GM12801 (cell line): ENCODE data around the gene GLG1.

Source experiments
- CTCF ChIP-seq: IDR thresholded peaks from one replicate; pipeline ENCODE4 v1.5.1; 2011; ENCODE audit warnings: control low read depth; ENCODE audit not compliant: insufficient read length; ENCODE audit errors: extremely low read depth

GLG1 gene

DNA sequence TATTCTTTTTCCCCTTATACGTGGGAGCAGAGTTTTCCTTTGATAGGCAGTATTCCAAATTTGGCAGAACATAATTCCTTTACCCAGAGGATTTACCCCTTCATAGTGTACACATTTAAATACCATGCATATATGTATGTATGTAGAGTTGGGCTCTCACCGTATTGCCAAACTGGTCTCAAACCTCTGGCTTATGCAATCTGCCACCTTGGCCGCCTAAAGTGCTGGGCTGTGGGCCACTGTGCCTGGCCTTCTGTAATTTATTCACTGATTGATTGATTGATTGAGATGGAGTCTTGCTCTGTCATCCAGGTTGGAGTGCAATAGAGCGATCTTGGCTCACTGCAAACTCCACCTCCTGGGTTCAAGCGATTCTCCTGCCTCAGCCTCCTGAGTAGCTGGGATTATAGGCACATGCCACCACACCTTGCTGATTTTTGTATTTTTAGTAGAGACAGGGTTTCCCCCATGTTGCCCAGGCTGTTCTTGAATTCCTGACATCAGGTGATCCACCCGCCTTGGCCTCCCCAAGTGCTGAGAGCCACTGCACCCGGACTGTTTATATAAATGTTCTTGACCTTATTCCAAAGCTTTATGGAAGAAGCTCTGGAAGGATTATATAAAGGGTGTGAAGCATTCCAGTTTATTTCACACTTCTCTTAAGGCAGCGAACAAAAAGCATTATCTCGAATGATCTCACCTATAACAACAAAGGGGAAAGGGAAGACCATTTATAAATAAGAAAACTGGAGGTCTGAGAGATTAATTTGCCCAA, 14.9 kb downstream of the GLG1 start:
- no peak for TF ChIP-seq CTCF

DNA sequence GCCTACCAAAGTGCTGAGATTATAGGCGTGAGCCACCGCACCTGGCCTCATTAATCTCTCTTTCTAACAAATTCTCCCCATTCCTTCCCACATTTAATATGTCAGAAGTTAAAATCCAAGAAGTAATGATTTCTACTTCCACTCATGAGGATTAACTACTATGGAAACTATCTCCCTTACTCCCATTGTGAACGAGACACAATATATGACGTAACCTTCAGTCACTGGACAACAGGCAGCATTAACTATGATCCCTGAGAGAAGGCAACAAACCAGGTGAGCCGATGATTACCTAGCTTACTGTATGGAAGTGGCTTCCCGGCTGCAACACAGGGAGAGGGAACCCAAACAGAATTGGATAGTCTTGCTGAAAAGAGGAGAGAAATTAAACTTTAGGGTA, 20.0 kb downstream of the GLG1 start:
- no peak for TF ChIP-seq CTCF

DNA sequence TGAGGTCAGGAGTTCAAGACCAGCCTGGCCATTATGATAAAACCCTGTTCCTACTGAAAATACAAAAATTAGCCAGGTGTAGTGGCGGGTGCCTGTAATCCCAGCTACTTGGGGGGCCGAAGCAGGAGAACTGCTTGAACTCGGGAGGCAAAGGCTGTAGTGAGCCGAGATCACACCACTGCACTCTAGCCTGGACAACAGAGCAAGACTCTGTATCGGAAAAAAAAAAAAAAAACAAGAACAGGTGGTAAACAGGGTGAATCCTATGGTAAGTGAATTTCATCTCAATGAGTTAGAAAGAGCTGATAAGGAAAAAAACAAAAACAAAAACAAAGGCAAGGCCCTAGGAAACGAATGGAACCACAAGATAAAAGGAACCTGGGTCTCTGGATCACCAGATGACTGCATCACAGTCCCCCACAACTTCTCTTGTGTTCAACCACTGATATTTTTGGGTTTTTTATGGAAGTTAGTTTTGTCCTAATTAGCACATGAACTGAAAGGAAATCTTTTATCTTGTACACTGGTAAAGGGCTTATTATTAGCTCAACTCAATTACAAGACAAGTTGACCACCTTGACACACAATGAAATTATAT, 21.0 kb downstream of the GLG1 start:
- no peak for TF ChIP-seq CTCF

GRCh38 chr16:74583926-74584666, 22.8 kb downstream of the GLG1 start:
- no peak for TF ChIP-seq CTCF

GRCh38 chr16:74582970-74583369, 23.9 kb downstream of the GLG1 start:
- TF ChIP-seq CTCF = no peak

DNA sequence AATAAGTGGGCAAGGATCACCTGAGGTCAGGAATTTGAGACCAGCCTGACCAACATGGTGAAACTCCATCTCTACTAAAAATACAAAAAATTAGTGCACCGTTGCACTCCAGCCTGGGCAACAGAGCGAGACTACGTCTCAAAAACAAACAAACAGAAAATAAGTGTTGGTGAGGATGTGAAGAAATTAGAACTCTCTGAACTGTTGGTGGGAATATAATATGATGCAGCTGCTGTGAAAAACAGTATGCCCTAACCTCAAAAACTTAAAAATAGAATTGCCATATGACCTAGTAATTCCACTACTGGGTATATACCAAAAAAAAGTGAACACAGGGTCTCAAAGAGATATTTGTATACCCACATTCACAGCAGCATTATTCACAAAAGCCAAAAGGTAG, 26.1 kb downstream of the GLG1 start:
- TF ChIP-seq CTCF = no peak

- no peak for TF ChIP-seq CTCF
These were observed 28.1 kb downstream of the GLG1 start for GRCh38 chr16:74578838-74579237.
